HK-2 (cell line): Measurements from ENCODE around the gene GTPBP3.

Source experiments
- DNase-seq: peaks from one replicate; pipeline ENCODE4 v3.0.0-alpha.2; 2018; ENCODE audit not compliant: unreplicated experiment

Gene GTPBP3

GRCh38 chr19:17309198-17309964 is 28.0 kb upstream of the GTPBP3 start, which contains the start of gene DDA1:
DDA1 (plus strand) TSS chr19:17309563; CDS start chr19:17309655, 92 bp downstream.
- peak; percentile 98 for DNase-seq

GRCh38 chr19:17309965-17310461 is 27.3 kb upstream of the GTPBP3 start:
- no peak for DNase-seq

GRCh38 chr19:17311455-17312188 is 25.7 kb upstream of the GTPBP3 start:
- peak; percentile 83 for DNase-seq

GRCh38 chr19:17312189-17313113 is 24.9 kb upstream of the GTPBP3 start:
- no peak for DNase-seq

GRCh38 chr19:17314007-17314593 is 23.3 kb upstream of the GTPBP3 start:
- DNase-seq, result no peak

GRCh38 chr19:17318966-17319365 is 18.4 kb upstream of the GTPBP3 start:
- no peak for DNase-seq

GRCh38 chr19:17319473-17320238 is 17.7 kb upstream of the GTPBP3 start:
- no peak for DNase-seq

- DNase-seq, result no peak
Observed at GRCh38 chr19:17320435-17320834, 16.9 kb upstream of the GTPBP3 start.

GRCh38 chr19:17321655-17322489 is 15.5 kb upstream of the GTPBP3 start:
- no peak for DNase-seq

GRCh38 chr19:17322854-17323253 is 14.5 kb upstream of the GTPBP3 start:
- no peak for DNase-seq

GRCh38 chr19:17323300-17323963 is 13.9 kb upstream of the GTPBP3 start:
- no peak for DNase-seq

- no peak for DNase-seq
Observed at GRCh38 chr19:17323964-17324332, 13.4 kb upstream of the GTPBP3 start.

GRCh38 chr19:17324357-17325114 is 12.8 kb upstream of the GTPBP3 start:
- no peak for DNase-seq

GRCh38 chr19:17325133-17325532 is 12.2 kb upstream of the GTPBP3 start:
- no peak for DNase-seq

- DNase-seq, result no peak
Observed at GRCh38 chr19:17325881-17326594, 11.3 kb upstream of the GTPBP3 start.

GRCh38 chr19:17326595-17326966 is 10.8 kb upstream of the GTPBP3 start:
- no peak for DNase-seq

- DNase-seq, result no peak
Observed at GRCh38 chr19:17327068-17327653, 10.2 kb upstream of the GTPBP3 start.
